HG02885 (cell line): ENCODE measurements around the gene C14orf180.

ENCODE experiments used
- ATAC-seq: cut with Tn5 transposase; IDR thresholded peaks from one replicate; pipeline ENCODE4 v1.9.1; 2021; ENCODE audit warnings: mild to moderate bottlenecking; ENCODE audit not compliant: unreplicated experiment, poor library complexity

The C14orf180 gene

DNA sequence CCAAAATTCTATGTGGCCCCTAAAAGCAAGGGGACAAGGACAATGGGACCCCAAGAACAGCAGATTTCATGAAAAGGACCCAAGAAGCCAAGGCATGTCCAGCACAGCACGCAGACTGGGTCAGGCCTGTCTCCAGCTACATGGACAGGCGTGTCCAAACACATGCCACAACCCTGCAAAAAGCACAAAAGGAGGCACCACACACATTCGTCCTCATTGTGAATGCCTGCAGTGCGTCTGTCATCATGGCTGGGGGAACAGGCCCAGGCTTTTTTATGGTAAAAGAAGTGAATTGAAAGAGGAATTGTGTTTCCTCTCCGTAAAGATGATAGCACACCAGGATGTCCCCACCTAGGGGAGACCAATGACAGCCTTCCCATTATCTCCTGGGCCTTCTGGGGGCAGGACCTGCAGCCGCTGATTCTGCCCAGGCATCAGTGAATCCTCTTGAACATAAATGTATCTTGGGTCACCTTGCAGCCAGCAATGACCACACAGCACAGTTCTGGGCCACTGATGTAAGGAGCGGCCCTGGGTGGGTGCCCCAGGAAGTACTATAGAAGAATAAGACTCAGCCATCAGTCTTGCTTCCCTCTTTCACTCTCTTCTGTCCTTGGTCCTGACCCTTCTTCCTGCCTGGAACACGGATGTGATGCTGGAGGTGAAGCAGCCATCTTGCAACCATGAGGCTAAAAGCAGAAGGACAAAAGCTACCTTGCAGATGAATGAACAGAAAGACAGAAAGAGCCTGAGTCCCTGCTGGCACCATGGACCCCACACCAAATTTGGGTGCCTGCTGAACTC, 29.8 kb upstream of the C14orf180 start:
- no peak for ATAC-seq

DNA sequence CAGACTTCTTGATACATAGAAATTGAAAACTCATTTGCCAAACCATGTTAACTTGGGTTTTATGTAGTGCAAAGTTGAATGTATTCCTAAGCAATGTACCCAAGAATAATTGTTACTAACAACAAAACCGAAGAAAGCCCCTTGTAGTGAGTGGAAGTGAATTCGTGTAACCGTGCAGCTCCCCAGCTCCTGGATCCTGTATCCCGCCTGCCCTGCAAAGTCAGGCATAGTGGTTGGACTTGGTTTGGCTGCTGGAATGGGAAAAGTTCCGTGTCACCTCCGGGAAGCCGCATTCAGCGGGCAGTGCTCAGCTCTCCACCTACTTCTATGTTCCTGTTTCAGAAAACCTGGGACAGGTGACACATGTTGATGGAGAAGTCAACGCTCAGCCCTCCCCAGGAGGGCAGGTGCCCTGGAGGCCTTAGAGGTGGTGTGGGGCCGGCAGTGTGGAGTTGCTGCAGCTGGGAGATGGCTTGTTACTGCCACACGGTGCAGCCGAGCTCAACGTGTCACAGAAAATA, 29.2 kb upstream of the C14orf180 start:
- no peak for ATAC-seq

DNA sequence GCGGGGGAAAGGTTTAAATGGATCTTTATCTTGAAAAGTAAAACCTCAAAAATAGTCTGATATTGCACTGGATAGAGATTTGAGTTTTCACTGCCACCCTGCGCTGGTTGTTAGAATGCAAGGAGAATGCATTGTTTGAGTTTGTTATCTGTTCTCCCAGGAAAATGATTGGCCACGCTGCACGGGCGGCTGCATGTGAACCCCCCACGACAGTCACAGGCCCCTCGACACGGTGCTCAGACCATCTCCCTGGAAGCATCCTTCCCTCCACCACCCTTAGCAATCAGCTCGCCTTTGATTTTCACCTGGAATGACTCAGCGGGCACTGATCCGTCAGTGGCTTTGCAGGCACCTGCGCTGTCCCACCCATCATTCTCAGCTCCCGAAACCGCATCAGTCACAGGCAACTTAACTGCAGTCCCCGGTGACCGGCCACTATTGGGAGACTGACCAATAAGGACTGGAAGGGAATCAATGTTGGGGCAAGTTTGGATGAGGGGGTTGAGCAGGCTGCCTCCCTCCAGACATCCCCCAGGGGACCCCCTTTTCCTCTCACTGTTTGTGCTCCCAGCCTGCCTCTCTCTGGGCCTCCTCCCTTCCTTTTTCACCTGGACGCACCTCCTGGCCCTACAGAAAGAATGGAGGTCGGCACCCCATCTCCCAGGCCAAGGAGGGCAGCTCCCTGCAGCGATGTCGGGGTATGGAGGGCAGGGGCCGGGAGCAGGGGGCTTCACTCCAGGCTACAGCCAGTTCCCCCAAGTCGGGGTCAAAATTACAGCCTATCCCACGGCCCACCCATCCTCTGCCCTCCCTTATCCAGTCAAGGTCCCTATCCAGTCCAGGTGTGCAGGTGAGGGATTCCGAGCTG, 28.5 kb upstream of the C14orf180 start:
- ATAC-seq = no peak

DNA sequence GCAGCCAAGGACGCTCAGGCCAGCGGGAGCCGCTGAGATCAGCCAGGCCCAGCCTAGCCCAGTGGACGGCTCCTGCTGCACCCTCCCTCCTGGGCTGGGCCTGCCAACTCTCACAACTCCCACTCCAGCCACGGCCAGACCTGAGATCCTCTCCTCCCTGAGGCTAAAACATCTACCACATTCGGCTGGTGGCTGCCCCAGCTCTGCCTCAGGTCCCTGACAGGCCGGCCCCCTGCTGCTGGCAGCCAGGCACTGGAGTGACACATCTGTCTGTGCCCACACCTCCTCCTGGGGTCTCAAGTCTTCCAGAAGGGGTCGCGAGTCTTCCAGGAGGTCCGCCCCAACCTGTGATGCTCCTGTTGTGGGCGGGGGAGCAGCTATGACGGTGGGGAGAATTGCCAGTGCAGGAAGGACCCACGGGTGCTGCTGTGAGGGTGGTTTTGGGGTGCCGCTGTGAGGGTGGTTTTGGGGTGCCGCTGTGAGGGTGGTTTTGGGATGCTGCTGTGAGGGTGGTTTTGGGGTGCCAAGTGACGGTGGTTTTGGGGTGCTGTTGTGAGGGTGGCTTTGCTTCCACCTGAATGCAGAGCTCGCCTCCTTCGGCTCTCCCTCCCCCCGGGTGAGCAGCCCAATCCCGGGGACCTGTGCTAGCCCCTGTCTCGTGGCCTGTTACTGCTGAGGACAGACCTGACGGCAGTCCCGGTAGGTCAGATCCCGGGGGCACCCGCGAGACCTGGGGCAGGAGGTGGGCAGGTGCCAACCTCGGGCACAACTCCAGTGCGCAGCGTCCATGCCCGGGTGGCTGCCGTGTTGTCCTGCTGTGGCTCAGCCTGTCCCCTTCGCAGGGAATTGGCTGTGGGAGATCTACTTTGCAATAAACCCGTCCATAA, 27.5 kb upstream of the C14orf180 start:
- no peak for ATAC-seq

DNA sequence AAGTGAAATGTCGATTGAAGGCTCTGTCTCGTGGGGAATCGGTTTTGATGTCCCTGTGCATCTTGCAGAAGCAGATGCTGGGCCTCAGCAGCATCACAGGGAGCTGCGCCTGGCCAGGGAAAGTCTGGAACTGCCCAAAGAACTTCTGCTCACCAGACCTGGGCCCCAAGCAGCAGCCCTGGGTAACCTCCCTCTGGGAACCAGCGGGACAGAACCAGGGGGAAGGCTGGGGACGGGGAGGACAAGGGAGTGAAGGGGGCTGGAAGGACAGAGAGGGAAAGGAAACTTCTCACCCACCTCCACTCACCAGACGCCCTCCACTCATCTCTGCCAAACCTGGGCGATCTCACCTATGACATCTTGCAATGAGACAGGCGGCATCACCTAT, 26.8 kb upstream of the C14orf180 start:
- ATAC-seq = no peak

DNA sequence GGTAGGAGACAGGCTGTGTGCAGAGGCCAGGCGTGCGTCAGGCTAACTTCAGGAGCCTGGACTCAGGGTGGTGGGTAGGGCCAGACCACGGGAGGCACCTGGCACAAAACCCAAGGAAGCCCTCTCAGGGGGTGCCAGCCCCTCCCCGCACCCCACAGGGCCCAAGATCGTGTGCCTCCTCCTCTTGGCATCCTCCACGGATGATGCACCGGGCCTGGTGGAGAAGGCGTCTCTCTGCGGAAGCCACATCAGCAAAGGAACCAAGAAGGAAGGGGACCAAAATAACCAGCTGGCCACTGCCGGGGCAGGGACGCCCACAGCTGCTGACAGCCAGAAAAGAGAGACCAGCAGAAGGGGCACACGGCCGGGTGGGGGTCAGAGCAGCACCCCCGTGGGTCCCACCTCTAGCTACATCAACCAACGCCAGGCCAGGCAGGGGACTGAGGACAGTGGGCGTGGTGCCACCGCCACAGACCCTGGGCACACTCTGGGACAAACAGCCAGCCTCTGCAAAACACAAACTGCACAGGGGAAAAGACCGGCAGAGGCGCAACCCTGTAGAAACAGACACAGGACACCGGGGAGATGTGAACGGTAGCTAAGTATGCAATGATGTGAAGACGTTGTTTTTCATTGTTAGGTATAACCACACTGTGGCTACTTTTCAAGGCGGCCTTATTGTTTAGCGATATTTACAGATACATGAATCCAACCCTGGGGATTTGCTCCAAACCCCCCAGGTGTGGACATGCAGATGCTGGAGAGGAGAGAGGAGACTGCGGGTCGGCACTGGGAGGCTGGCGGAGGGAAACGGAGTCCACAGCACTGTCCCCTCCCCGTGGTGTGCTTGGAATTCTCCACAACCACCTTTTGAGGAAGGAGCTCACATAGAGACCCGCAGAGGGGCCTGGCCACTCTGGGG, 26.1 kb upstream of the C14orf180 start:
- ATAC-seq = no peak

DNA sequence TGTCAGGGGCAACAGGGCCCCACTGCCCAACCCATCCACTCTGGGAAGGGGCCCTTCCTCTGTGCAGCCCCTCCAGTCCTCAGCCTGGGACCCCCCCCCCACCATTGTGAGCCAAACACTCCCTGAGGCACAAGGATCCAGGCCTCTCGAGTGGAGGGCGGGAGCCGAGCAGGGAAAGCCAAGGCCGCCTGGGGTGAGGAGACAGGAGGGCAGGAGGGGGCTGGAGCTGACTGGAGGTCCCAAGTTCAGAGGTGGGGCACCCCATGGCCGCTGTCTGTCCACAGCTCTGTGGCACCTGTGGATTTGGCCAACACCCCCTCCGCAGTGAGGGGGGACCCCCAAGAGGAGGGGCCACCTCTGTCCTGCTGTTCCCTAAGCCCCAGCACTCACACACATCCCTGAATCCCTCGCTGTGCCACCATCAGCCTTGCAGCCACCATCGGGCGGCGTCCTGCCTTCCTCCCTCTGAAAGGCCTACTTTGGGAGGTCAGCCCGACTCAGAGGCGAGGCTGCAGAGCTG, 25.4 kb upstream of the C14orf180 start:
- no peak for ATAC-seq

DNA sequence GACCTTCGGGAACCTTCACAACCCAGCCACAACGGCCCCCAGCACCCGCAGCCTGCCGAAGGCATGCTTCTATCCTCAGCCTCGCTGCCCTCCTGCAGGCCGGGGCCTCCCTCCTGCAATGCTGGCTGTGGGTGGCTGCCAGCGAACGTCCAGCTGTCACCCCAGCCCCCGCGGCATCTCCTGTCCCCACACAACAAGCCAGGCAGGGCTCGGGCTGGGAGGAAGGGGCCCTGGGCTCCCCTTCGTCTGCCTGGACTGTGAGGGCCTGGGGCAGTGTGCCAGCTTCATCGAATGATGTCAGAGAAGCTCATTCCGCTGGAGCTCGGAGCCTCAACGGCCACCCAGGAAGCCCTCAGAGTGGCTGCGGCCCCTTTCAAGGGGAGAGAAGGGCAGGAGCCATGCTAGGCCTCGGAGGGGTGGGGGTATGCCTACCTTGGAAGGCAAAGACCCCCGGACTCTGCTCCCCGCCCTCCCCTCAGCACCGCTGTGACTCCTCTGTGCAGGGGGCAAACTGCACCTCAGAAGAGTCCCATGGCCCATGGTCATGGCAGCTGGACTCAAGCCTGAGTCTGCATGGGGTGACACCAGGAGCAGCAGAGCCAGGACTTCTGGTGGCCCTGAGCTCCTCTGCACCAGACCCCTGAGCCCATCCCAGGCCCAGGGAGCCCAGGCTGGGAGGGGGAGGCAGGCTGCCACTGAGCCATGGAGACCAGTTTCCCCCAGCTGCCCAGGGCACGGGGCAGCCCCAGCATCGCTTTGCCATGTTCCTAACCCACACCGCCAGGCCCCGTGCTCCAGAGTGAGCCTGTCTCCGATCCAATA, 24.7 kb upstream of the C14orf180 start:
- no peak for ATAC-seq

GRCh38 chr14:104555430-104556255, 23.9 kb upstream of the C14orf180 start:
- no peak for ATAC-seq

DNA sequence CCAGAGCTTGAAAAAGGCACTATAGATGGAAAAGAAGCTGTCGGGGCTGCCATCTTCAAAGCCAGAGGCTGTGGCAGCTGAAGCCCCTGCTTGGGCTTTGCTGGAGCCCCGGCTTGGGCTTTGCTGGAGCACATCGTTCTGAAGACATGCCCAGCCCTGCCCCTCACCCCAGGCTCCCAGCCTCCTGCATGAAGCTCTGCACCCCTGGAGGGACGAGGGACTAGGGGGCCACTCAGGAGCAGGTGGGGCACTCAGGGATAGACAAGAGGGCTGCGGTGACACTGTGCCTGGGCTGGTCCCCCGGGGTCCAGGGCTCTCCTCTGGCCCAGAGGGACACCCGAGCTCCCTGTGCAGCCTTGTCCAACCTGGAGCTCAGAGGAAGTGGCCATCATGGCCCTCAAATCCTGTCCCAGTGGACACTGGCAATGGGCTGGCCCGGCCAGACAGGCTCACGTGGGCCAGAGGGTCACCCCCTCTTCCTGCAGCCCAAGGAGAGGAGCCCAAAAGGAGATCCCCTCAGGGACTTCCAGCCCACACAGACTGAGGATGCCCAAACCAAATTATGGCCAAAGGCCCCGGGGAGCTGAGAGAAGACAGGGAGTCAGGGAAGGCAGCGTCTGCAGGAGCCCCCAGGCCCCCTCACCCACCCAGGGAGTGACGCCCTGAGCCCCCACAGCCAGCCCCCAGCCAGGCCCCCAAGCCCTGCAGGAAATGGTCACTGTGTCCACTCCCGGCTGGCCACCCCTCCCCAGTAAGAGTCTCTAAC, 23.1 kb upstream of the C14orf180 start:
- no peak for ATAC-seq

DNA sequence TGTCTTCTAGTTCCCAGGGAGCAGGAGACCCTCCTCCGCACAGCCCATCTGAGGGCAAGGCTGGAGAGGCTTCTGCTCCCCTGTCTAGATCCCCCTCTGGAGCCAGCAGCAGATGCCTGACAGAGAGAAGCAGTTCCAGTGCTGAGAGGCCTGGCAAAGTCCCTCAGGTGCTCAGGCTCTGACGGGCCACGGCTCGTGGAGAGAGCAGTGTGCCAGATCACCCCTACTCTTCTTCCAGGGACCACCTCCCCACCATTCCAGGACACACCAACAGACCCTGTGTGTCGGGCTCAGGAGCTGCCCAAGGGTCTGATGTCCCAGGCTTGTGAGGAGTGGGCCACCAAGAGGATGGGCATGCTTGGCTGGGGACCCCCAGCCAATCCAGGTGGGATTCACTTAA, 22.5 kb upstream of the C14orf180 start:
- no peak for ATAC-seq

- ATAC-seq = no peak
Observed at GRCh38 chr14:104557766-104558165, 21.8 kb upstream of the C14orf180 start.

DNA sequence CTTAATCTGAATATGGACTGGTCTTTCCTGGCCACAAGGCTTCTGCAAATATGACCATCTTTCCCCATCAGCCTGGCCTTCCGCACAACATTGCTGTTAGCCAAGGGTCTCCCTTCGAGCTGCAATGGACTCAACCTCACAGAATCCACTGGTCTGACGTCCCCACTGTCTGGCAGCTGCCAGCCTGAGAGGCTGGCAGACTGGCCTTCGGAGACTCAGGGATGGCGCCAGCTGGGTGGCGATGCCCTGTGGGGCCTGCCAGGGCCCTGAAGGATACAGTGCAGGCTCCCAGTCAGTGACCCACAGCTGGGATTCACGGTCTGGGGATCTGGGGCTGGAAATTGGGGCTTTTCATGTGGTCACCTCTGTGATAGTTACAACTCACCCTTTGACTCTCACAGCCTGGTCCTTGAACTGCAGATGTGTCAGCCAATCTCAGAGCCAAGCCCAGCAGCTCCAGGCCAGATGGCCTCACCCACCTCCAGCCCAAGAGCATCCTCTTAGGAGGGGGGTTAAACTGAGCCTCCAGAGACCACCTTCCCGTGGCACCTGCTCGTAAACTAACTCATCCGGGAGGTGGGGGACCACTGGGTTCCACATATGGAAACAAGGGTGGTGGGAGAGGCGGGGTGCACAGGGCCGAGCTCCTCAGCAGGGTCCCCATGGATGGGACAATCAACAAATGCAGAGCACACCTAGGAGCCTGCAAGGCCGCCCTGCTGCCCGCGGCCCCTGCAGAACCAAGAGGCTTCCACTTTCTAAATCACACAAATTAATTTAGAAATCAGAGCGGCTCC, 21.1 kb upstream of the C14orf180 start:
- ATAC-seq = no peak

DNA sequence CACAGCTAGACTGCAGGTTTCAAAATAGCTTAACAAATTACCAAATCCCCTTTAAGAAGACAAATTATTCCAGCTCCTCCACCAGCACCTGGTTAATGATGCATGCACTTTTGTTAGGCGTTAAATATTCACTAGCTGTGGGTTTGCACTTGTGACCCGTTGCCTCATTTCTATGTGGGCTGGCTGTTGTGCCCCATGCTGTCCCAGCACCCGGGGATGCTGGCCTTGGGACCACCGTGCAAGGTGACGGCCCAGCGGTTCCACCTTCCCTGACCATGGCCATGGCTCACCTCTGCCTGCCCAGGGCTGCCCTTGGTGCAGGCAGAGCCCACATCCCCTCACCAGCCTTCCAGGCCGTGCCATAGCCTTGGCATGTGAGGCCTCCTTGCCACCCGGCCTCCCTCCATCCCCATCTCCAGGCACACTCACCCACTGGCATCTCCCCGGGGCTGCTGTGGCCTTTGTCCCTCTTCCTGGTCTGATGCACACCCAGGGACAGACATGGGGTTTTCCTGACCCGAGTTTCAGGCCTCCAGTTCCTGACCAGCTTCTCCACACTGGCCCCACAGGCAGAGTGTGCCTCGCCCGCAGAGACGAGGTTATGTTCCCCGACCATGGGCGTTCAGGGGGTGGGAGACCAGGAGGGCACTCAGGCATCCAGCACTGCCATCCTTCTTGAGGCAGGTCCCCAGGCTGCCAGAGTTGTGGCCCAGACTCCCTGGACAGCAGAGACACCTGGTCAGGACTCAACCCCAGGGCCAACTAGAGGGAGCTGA, 20.3 kb upstream of the C14orf180 start:
- no peak for ATAC-seq
